Measurements from ENCODE around the gene SANBR.
A peak's percentile ranks its signal among the peaks of the same experiment; 100 is the strongest.
"Not testable (repeated sequence)": the region's sequence is repeated elsewhere in the genome, so short reads cannot be mapped to it uniquely, and the experiment has no call there.

Gene SANBR

DNA sequence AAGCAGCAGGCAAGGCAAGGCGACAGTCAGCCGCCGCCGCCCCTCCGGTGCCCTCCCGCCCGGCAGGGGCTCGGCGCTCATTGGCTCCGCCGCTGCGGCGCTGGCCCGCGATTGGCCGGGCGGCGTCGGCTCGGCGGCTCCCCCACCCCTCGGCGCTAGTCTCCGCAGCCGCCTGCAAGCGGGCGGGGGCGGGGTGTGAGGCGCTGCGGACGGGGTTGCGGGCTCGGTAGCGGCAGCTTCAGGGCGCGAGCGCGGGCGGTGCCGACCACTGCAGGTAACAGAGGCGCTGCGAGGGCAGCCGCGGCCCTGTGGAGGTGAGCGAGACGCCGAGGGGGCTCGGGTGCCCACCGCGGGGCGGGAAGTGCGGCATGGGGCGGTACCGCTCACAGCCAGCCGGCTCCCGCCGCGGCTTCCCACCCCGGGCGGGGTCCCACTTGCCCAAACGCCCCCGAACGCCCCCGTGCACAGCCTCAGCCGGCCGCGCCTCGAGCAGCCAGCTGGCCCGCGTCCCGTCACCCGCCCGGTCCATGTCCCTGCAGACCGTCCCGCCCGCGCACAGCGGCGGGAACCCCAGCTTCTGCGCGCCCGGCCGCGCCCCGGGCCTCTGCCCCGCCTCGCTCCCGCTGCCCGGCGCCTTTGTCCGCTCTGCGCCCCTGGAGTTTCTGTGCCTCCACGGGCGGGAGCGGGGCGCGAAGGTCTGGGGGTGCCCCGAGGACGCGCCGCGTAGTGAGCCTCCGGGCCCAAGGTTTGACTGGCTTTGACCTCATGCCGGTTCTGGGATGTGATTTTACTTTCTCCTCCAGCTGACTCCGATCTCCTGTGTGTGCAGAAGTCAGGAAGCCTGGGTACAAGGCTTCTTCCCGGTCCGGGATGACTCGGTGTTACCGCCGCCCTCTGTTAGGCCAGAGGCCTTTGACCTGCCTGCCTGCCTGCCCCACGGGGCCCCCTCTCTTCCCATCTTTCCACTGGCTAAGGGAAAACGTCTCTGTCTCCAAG, at the start of gene SANBR:
TSS of gene SANBR (plus strand) at position 158 of the 996 bp plus-strand sequence. CDS start 4,480 bp downstream, outside the sequence.
- Histone ChIP-seq H3K36me3 (ENCODE audit: insufficient read depth, low read length) (peaks cover 23% of the 10 kb centered on the region), H3K4me1 (ENCODE audit: insufficient read depth, low read length) (peaks cover 12% of the 10 kb centered on the region), H2AFZ (ENCODE audit: low read depth, low read length) (peak within 1 kb of the TSS; percentile 97), H3K4me3 (ENCODE audit: low read length) (peak within 1 kb of the TSS; percentile 100), H3K9me3 (ENCODE audit: low read length) (no peaks in the 10 kb centered on the region), H3K27me3 (ENCODE audit: insufficient read depth, low read length) (no peaks in the 10 kb centered on the region)

DNA sequence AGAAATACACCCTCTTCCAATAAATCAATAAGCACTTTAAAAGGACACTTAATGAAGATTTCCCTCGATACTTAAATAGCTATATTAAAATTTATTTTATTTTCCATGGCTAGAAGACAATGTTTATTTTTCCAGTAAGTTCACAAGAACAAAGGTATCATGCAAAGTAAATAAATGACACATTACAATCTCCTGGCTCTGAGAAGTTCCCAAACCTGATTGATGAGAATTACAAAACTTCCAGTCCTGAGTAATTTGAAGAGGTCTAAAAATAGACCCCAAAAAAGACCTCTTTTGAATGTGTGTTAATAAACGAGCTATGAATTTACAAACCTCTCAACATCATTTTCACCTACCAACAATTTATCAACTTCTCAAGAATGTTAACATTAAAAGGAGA, 49.7 kb upstream of the SANBR start:
- H3K9me3 ChIP-seq (ENCODE audit: low read length) = peaks cover 2% of the 10 kb centered on the region
- H3K36me3 ChIP-seq (ENCODE audit: insufficient read depth, low read length) = peaks cover 1% of the 10 kb centered on the region
- H3K4me3 ChIP-seq (ENCODE audit: low read length) = peak overlapping the region; percentile 94
- H3K27me3 ChIP-seq (ENCODE audit: insufficient read depth, low read length) = no peaks in the 10 kb centered on the region
- peak overlapping the region; percentile 91 for H2AFZ ChIP-seq (ENCODE audit: low read depth, low read length)
- peaks cover 18% of the 10 kb centered on the region for H3K4me1 ChIP-seq (ENCODE audit: insufficient read depth, low read length)

DNA sequence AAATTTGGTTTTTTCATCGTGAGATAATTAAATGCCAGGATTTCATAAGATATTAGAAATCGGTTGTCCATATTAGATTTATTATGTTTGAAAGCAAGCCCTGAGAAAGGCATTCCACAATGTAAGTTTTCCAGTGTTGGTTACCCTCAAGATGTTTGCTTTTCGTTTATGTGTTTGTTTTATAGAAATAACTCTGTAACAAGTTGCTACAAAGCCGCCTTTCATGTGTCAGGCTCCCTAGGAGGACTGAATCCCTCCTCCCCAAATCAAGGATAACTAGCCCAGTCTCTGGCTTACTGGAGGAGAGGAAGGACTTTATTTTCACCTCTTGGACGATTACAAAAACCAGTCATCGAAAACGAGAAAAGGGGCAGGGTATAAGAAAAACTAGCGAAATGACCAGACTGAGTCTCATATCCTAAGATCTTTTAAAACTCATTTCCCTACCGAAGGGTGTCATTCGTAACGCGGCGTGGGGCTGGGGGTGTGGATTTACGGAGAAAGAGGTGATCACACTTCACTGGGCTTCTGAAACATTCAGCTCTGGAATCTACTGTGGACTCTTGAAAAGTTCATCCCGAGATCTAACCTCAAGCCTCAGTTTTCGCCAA, 49.2 kb upstream of the SANBR start:
- H2AFZ ChIP-seq (ENCODE audit: low read depth, low read length) = peak overlapping the region; percentile 91
- H3K4me1 ChIP-seq (ENCODE audit: insufficient read depth, low read length) = peaks cover 18% of the 10 kb centered on the region
- H3K4me3 ChIP-seq (ENCODE audit: low read length) = peak overlapping the region; percentile 94
- no peaks in the 10 kb centered on the region for H3K27me3 ChIP-seq (ENCODE audit: insufficient read depth, low read length)
- peaks cover 6% of the 10 kb centered on the region for H3K36me3 ChIP-seq (ENCODE audit: insufficient read depth, low read length)
- peaks cover 6% of the 10 kb centered on the region for H3K9me3 ChIP-seq (ENCODE audit: low read length)

DNA sequence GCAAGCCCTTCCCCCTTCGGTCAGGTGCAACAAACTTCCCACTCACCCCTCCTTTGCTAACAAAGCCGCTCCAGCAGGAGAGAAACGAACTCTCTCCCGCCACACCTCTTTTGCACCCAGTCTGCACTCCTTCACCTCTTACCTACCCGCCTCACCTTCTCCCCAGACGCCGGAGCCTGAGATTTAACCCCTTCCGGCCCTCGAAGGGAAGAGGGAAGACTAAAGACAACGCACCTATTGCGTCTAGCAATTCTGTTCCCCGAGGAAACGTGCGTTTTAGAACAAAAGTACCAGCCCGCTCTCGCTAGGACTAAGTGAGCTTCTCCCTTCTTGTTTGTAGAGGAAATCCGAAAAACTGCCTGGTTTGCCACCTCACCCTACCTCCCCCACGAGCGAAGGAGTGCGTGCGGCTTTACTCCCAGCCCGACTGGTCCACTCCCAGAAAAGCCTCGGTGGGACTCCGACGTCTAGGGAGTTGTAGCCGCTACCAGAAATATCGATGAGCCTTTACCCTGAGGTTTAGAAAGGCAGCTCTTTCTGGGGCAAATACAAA, 48.6 kb upstream of the SANBR start:
- H3K4me3 ChIP-seq (ENCODE audit: low read length) = peak overlapping the region; percentile 94
- peak overlapping the region; percentile 91 for H2AFZ ChIP-seq (ENCODE audit: low read depth, low read length)
- H3K9me3 ChIP-seq (ENCODE audit: low read length) = peaks cover 6% of the 10 kb centered on the region
- peaks cover 6% of the 10 kb centered on the region for H3K36me3 ChIP-seq (ENCODE audit: insufficient read depth, low read length)
- H3K4me1 ChIP-seq (ENCODE audit: insufficient read depth, low read length) = peaks cover 18% of the 10 kb centered on the region
- H3K27me3 ChIP-seq (ENCODE audit: insufficient read depth, low read length) = no peaks in the 10 kb centered on the region

DNA sequence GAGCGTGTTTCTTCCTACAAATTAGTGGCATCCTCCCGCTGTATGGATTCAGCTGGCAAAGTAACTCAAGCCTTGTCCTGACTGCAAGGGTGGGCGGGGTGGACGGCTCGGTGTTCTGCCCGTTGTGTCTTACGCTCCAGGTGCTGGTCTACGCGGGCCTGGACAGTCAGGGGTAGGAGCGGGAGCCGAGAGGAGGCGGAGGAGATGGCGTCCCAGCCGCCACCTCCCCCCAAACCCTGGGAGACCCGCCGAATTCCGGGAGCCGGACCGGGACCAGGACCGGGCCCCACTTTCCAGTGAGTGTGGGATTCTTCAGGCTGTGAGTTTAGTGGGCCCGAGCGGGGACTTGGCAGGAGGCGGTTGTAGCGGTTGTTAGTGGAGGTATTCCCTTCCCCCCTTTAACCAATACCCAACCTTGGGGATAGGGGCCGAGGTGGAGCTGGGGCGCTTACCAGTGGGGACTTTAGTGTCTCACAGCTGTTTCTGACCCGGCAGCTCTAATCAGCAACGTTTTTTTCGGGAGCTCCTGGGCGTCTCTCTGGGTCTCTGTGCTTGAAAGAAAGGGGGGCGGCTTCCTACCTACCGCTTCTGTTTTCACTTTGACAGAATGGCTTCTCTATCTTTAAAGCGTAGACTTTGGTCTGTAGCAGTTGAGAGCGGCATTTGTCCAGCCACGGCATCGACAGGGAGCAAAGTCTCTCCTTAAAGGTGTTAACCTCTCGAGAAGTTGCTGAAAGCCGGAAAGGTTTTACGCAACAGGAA, 47.9 kb upstream of the SANBR start, which contains the start of the genes PEX13 and PUS10:
TSS of gene PEX13 (plus strand) at position 165 of the 762 bp plus-strand sequence. CDS start at position 205, 40 bp downstream.
TSS of gene PUS10 (minus strand) at position 700 of the 762 bp plus-strand sequence. CDS start 6,365 bp downstream, outside the sequence.
- Histone ChIP-seq H3K27me3 (ENCODE audit: insufficient read depth, low read length) (no peaks in the 10 kb centered on the region), H3K4me1 (ENCODE audit: insufficient read depth, low read length) (peaks cover 18% of the 10 kb centered on the region), H2AFZ (ENCODE audit: low read depth, low read length) (peak within 1 kb of the TSS; percentile 91), H3K36me3 (ENCODE audit: insufficient read depth, low read length) (peaks cover 10% of the 10 kb centered on the region), H3K4me3 (ENCODE audit: low read length) (peak within 1 kb of the TSS; percentile 94), H3K9me3 (ENCODE audit: low read length) (peaks cover 9% of the 10 kb centered on the region)

DNA sequence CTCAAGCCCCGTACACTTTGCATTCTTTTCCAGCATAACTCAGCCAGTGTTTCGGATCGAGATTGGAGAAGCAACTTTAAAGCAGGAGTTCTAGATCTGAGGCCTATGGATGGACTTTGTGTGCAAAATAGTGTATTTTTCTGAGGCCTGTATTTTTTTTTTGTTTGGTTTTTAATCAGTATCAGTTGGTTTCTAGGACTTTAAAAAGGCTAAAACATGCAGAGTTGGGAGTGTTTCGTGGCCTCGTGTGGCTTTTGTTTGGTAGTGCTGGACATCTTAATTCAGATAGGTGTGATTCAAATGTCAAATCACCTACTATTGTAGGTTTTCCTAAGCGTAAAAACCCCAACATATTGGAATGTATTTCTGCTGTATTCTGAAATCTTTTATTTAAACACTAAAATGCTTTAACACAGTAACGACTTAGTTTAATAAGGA, 47.3 kb upstream of the SANBR start:
- peak overlapping the region; percentile 91 for H2AFZ ChIP-seq (ENCODE audit: low read depth, low read length)
- H3K9me3 ChIP-seq (ENCODE audit: low read length) = peaks cover 9% of the 10 kb centered on the region
- H3K36me3 ChIP-seq (ENCODE audit: insufficient read depth, low read length) = peaks cover 13% of the 10 kb centered on the region
- H3K4me3 ChIP-seq (ENCODE audit: low read length) = peak overlapping the region; percentile 94
- H3K27me3 ChIP-seq (ENCODE audit: insufficient read depth, low read length) = no peaks in the 10 kb centered on the region
- peaks cover 18% of the 10 kb centered on the region for H3K4me1 ChIP-seq (ENCODE audit: insufficient read depth, low read length)

DNA sequence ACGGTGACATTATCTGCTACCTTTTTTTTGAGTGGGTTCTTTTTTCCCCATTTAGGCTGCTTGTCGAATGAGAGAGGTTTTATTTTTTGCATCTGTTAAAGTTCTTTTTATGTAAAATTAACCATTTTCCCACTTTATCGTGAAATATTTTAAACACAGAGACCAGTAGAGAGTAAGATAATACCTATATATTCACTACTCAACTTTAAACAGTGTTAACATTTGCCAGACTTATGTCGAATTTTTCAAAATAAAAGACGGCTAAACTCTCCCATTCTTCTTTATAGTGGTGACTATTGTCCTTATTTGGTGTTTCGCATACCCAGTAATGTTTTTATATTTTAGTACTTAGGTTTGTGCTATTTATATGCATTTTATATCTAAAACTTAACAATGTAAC, 46.9 kb upstream of the SANBR start:
- Histone ChIP-seq H3K4me3 (ENCODE audit: low read length) (peak overlapping the region; percentile 94), H3K36me3 (ENCODE audit: insufficient read depth, low read length) (peaks cover 17% of the 10 kb centered on the region), H3K9me3 (ENCODE audit: low read length) (peaks cover 9% of the 10 kb centered on the region), H3K27me3 (ENCODE audit: insufficient read depth, low read length) (no peaks in the 10 kb centered on the region), H2AFZ (ENCODE audit: low read depth, low read length) (no peak overlapping the region), H3K4me1 (ENCODE audit: insufficient read depth, low read length) (peaks cover 18% of the 10 kb centered on the region)

DNA sequence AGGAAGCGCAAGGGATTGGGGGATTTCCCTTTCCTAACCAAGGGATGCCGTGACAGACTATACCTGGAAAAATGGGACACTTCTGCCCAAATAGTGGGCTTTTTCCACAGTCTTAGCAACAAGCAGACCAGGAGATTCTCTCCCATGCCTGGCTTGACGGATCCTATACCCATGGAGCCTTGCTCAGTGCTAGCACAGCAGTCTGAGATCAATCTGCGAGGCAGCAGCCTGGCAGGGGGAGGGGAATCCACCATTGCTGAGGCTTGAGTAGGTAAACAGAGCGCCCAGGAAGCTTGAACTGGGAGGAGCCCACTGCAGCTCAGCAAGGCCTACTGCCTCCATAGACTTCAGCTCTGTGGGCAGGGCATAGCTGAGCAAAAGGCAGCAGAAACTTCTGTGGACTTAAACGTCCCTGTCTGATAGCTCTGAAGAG, 44.4 kb upstream of the SANBR start:
- H3K9me3 ChIP-seq (ENCODE audit: low read length) = peaks cover 9% of the 10 kb centered on the region
- H3K36me3 ChIP-seq (ENCODE audit: insufficient read depth, low read length) = peaks cover 21% of the 10 kb centered on the region
- no peaks in the 10 kb centered on the region for H3K27me3 ChIP-seq (ENCODE audit: insufficient read depth, low read length)
- H2AFZ ChIP-seq (ENCODE audit: low read depth, low read length) = no peak overlapping the region
- no peak overlapping the region for H3K4me3 ChIP-seq (ENCODE audit: low read length)
- H3K4me1 ChIP-seq (ENCODE audit: insufficient read depth, low read length) = peaks cover 12% of the 10 kb centered on the region

DNA sequence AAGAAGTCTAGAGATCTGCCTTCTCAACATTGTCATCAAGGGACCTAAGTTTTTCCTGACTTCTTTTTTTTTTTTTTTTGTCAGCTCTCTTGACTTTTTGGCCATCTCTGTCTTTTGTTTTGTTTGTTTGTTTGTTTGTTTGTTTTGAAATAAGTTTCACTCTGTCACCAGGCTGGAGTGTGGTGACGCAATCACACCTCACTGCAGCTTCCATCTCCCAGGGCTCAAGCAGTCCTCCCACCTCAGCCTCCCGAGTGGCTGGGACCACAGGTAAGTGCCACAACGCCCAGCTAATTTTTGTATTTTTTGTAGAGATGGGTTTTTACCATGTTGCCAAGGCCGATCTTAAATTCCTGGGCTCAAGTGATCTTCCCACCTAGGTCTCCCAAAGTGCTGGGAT, 42.0 kb upstream of the SANBR start:
- peaks cover 6% of the 10 kb centered on the region for H3K4me1 ChIP-seq (ENCODE audit: insufficient read depth, low read length)
- peaks cover 11% of the 10 kb centered on the region for H3K9me3 ChIP-seq (ENCODE audit: low read length)
- H3K27me3 ChIP-seq (ENCODE audit: insufficient read depth, low read length) = no peaks in the 10 kb centered on the region
- H3K36me3 ChIP-seq (ENCODE audit: insufficient read depth, low read length) = peaks cover 23% of the 10 kb centered on the region
- H3K4me3 ChIP-seq (ENCODE audit: low read length) = no peak overlapping the region
- no peak overlapping the region for H2AFZ ChIP-seq (ENCODE audit: low read depth, low read length)

DNA sequence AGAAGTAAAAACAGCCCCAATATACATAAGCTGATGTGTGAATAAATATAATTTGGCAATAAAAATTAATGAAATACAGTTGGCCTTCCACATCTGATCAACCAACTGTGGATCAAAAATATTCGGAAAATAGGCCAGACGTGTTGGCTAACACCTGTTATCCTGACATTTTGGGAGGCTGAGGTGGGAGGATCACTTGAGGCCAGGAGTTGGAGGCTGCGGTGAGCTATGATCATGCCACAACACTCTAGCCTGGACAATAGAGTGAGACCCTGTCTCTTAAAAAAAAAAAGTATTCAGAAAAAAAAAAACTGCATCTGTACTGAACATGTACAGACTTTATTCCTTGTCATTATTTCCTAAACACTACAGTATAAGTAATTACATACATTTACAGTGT, 36.1 kb upstream of the SANBR start:
- H3K4me3 ChIP-seq (ENCODE audit: low read length) = no peak overlapping the region
- peaks cover 6% of the 10 kb centered on the region for H3K9me3 ChIP-seq (ENCODE audit: low read length)
- no peaks in the 10 kb centered on the region for H3K4me1 ChIP-seq (ENCODE audit: insufficient read depth, low read length)
- H3K27me3 ChIP-seq (ENCODE audit: insufficient read depth, low read length) = no peaks in the 10 kb centered on the region
- no peak overlapping the region for H2AFZ ChIP-seq (ENCODE audit: low read depth, low read length)
- H3K36me3 ChIP-seq (ENCODE audit: insufficient read depth, low read length) = peaks cover 36% of the 10 kb centered on the region

DNA sequence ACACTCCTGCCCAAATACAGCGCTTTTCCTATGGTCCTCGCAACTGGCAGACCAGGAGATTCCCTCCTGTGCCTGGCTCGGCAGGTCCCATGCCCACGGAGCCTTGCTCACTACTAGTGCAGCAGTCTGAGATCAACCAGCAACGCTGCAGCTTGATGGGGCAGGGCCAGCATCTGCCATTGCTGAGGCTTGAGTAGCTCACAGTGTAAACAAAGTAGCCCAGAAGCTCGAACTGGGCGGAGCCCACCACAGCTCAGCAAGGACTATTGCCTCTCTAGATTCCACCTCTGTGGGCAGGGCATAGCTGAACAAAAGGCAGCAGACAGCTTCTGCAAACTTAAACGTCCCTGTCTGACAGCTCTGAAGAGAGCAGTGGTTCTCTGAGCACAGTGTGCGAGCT, 31.1 kb upstream of the SANBR start:
- H3K4me1 ChIP-seq (ENCODE audit: insufficient read depth, low read length); H2AFZ ChIP-seq (ENCODE audit: low read depth, low read length); H3K4me3 ChIP-seq (ENCODE audit: low read length); H3K27me3 ChIP-seq (ENCODE audit: insufficient read depth, low read length): not testable (repeated sequence)
- Histone ChIP-seq H3K9me3 (ENCODE audit: low read length) (peaks cover 10% of the 10 kb centered on the region), H3K36me3 (ENCODE audit: insufficient read depth, low read length) (peaks cover 43% of the 10 kb centered on the region)

DNA sequence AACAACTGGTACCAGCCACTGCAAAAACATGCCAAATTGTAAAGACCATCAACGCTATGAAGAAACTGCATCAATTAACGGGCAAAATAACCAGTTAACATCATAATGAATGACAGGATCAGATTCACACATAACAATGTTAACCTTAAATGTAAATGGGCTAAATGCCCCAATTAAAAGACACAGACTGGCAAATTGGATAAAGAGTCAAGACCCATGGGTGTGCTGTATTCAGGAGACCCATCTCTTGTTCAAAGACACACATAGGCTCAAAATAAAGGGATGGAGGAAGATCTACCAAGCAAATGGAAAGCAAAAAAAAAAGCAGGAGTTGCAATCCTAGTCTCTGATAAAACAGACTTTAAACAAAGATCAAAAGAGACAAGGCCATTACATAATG, 29.0 kb upstream of the SANBR start:
- H2AFZ ChIP-seq (ENCODE audit: low read depth, low read length); H3K27me3 ChIP-seq (ENCODE audit: insufficient read depth, low read length); H3K4me1 ChIP-seq (ENCODE audit: insufficient read depth, low read length); H3K4me3 ChIP-seq (ENCODE audit: low read length): not testable (repeated sequence)
- Histone ChIP-seq H3K9me3 (ENCODE audit: low read length) (peaks cover 10% of the 10 kb centered on the region), H3K36me3 (ENCODE audit: insufficient read depth, low read length) (peaks cover 39% of the 10 kb centered on the region)
